GM18909 (cell line): ENCODE results near the gene GPR153.
"Not testable (repeated sequence)": the region's sequence is repeated elsewhere in the genome, so short reads cannot be mapped to it uniquely, and the experiment has no call there.

ENCODE experiments used
- ATAC-seq: cut with Tn5 transposase; IDR thresholded peaks from one replicate; pipeline ENCODE4 v1.9.1; 2021; ENCODE audit warnings: mild to moderate bottlenecking; ENCODE audit not compliant: unreplicated experiment, poor library complexity

Gene GPR153

GRCh38 chr1:6260961-6261614 is at the start of gene GPR153:
TSS of gene GPR153 (minus strand) at chr1:6261098. CDS start at chr1:6254905, 6,193 bp downstream.
- ATAC-seq = no peak

GRCh38 chr1:6310116-6310848 is 49.4 kb upstream of the GPR153 start:
- ATAC-seq = no peak

GRCh38 chr1:6309564-6309963 is 48.7 kb upstream of the GPR153 start:
- no peak for ATAC-seq

- ATAC-seq = no peak
Observed at GRCh38 chr1:6308449-6308848, 47.6 kb upstream of the GPR153 start.

GRCh38 chr1:6307682-6308081 is 46.8 kb upstream of the GPR153 start:
- not testable (repeated sequence) for ATAC-seq

- no peak for ATAC-seq
Observed at GRCh38 chr1:6307099-6307498, 46.2 kb upstream of the GPR153 start.

- no peak for ATAC-seq
Observed at GRCh38 chr1:6303397-6304012, 42.6 kb upstream of the GPR153 start.

GRCh38 chr1:6302568-6302967 is 41.7 kb upstream of the GPR153 start:
- no peak for ATAC-seq

- no peak for ATAC-seq
Observed at GRCh38 chr1:6301526-6301925, 40.6 kb upstream of the GPR153 start.

GRCh38 chr1:6300342-6301048 is 39.6 kb upstream of the GPR153 start:
- no peak for ATAC-seq

GRCh38 chr1:6299557-6300165 is 38.8 kb upstream of the GPR153 start:
- ATAC-seq = no peak

GRCh38 chr1:6298940-6299465 is 38.1 kb upstream of the GPR153 start:
- no peak for ATAC-seq

GRCh38 chr1:6298530-6298929 is 37.6 kb upstream of the GPR153 start:
- no peak for ATAC-seq

GRCh38 chr1:6295910-6296309 is 35.0 kb upstream of the GPR153 start:
- ATAC-seq = no peak

- no peak for ATAC-seq
Observed at GRCh38 chr1:6294890-6295556, 34.1 kb upstream of the GPR153 start.

GRCh38 chr1:6294080-6294889 is 33.4 kb upstream of the GPR153 start:
- no peak for ATAC-seq

GRCh38 chr1:6292102-6292501 is 31.2 kb upstream of the GPR153 start:
- no peak for ATAC-seq

GRCh38 chr1:6288665-6289064 is 27.8 kb upstream of the GPR153 start:
- no peak for ATAC-seq

- ATAC-seq = no peak
Observed at GRCh38 chr1:6288026-6288425, 27.1 kb upstream of the GPR153 start.
